Measurements from ENCODE around the gene HSPH1. TPM values are rescaled to one million over a fixed set of nuclear protein-coding genes. Genes with fewer than 3 reads are reported as not detected.

The HSPH1 gene
- polyA plus RNA-seq, 1 donor from 2014 or later, result 112 TPM

DNA sequence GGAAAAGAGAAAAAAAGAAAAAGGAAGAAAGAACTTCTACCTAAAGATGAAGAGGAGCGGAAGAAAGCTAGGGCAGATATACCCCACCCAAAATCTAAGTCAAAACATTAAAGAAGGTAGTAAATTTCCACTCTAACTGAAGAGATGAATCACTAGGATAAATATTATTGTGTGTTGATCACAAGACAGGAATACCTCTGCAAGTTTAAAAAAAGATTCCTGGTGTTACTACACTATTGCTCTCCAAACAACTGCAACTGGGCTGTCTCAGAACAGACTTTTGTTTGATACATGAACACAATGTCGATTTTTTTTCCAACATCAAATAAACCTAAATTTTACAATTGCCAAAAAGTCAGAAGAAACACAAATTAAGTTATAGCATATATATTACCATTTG lies 6.8 kb downstream of the HSPH1 start:
- H3K4me3 ChIP-seq (ENCODE audit: low read length), result no peak overlapping the region
- peaks cover 8% of the 10 kb centered on the region for H3K36me3 ChIP-seq (ENCODE audit: insufficient read depth, low read length)
- no peak overlapping the region for H3K9ac ChIP-seq (ENCODE audit: low read length)
- H3K27me3 ChIP-seq (ENCODE audit: insufficient read depth, low read depth, low read length), result no peaks in the 10 kb centered on the region
- no peaks in the 10 kb centered on the region for H3K9me3 ChIP-seq (ENCODE audit: low read length)
- no peak overlapping the region for H2AFZ ChIP-seq (ENCODE audit: low read depth, low read length)
- no peaks in the 10 kb centered on the region for H4K20me1 ChIP-seq (ENCODE audit: insufficient read depth)
- TF ChIP-seq TAF1 (IDR thresholded peaks at IDR 0.05; ENCODE audit: low read depth) (no peak), CTCF (IDR thresholded peaks at IDR 0.05; ENCODE audit: poor library complexity, severe bottlenecking) (no peak), MXI1 (conservative IDR thresholded peaks at IDR 0.05; ENCODE audit: poor library complexity, severe bottlenecking) (no peak), RAD21 (conservative IDR thresholded peaks at IDR 0.05) (no peak), EP300 (conservative IDR thresholded peaks at IDR 0.05; ENCODE audit: poor library complexity, severe bottlenecking) (no peak), POLR2AphosphoS5 (IDR thresholded peaks at IDR 0.05) (no peak)
- TF ChIP-seq, protein P1, sequence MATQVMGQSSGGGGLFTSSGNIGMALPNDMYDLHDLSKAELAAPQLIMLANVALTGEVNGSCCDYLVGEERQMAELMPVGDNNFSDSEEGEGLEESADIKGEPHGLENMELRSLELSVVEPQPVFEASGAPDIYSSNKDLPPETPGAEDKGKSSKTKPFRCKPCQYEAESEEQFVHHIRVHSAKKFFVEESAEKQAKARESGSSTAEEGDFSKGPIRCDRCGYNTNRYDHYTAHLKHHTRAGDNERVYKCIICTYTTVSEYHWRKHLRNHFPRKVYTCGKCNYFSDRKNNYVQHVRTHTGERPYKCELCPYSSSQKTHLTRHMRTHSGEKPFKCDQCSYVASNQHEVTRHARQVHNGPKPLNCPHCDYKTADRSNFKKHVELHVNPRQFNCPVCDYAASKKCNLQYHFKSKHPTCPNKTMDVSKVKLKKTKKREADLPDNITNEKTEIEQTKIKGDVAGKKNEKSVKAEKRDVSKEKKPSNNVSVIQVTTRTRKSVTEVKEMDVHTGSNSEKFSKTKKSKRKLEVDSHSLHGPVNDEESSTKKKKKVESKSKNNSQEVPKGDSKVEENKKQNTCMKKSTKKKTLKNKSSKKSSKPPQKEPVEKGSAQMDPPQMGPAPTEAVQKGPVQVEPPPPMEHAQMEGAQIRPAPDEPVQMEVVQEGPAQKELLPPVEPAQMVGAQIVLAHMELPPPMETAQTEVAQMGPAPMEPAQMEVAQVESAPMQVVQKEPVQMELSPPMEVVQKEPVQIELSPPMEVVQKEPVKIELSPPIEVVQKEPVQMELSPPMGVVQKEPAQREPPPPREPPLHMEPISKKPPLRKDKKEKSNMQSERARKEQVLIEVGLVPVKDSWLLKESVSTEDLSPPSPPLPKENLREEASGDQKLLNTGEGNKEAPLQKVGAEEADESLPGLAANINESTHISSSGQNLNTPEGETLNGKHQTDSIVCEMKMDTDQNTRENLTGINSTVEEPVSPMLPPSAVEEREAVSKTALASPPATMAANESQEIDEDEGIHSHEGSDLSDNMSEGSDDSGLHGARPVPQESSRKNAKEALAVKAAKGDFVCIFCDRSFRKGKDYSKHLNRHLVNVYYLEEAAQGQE (IDR thresholded peaks at IDR 0.05; ENCODE audit: borderline replicate concordance), result no peak
- H3K79me2 ChIP-seq (replicated peaks; ENCODE audit: insufficient read depth, low read length), result peaks cover 34% of the 10 kb centered on the region
- H3K27ac ChIP-seq (ENCODE audit: low read length), result no peak overlapping the region
- H3K9me2 ChIP-seq (ENCODE audit: insufficient read depth, low read length), result no peaks in the 10 kb centered on the region
- H3K4me2 ChIP-seq (ENCODE audit: low read length), result no peak overlapping the region
- H3F3A ChIP-seq (ENCODE audit: insufficient read depth, low read length, poor library complexity, severe bottlenecking), result no peaks in the 10 kb centered on the region

DNA sequence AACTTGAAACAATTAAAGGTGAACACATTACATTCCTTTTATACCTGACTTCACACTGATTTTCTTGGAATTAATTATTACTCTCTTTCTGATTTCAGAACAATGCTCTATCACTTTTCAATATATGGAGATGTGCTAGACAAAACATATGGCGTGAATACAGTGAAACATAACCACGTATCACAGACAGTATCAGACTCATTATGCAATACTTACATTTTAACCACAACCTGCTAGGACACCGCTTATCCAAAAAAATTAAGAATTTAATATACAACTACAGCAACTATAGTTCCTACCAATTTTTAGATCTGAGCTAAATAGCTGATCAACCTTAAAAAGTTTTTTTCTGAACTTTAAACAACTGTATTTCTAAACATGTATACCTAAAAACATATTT lies 9.9 kb downstream of the HSPH1 start:
- no peak overlapping the region for H3K9ac ChIP-seq (ENCODE audit: low read length)
- H3K9me2 ChIP-seq (ENCODE audit: insufficient read depth, low read length), result no peaks in the 10 kb centered on the region
- no peak overlapping the region for H2AFZ ChIP-seq (ENCODE audit: low read depth, low read length)
- H3K36me3 ChIP-seq (ENCODE audit: insufficient read depth, low read length), result peaks cover 9% of the 10 kb centered on the region
- H3K9me3 ChIP-seq (ENCODE audit: low read length), result no peaks in the 10 kb centered on the region
- no peak overlapping the region for H3K4me3 ChIP-seq (ENCODE audit: low read length)
- H3K27ac ChIP-seq (ENCODE audit: low read length), result no peak overlapping the region
- H3F3A ChIP-seq (ENCODE audit: insufficient read depth, low read length, poor library complexity, severe bottlenecking), result no peaks in the 10 kb centered on the region
- H4K20me1 ChIP-seq (ENCODE audit: insufficient read depth), result no peaks in the 10 kb centered on the region
- peaks cover 6% of the 10 kb centered on the region for H3K79me2 ChIP-seq (replicated peaks; ENCODE audit: insufficient read depth, low read length)
- TF ChIP-seq EZH2 (IDR thresholded peaks at IDR 0.05; ENCODE audit: borderline replicate concordance, insufficient read depth, low read length, poor library complexity, severe bottlenecking), result no peak
- TF ChIP-seq RAD21 (conservative IDR thresholded peaks at IDR 0.05), result no peak
- no peak for TF ChIP-seq CTCF (IDR thresholded peaks at IDR 0.05; ENCODE audit: poor library complexity, severe bottlenecking)
- TF ChIP-seq, protein P1 (IDR thresholded peaks at IDR 0.05; ENCODE audit: borderline replicate concordance), result no peak
- TF ChIP-seq MXI1 (conservative IDR thresholded peaks at IDR 0.05; ENCODE audit: poor library complexity, severe bottlenecking), result no peak
- no peak for TF ChIP-seq TAF1 (IDR thresholded peaks at IDR 0.05; ENCODE audit: low read depth)
- no peak for TF ChIP-seq POLR2AphosphoS5 (IDR thresholded peaks at IDR 0.05)
- TF ChIP-seq EP300 (conservative IDR thresholded peaks at IDR 0.05; ENCODE audit: poor library complexity, severe bottlenecking), result no peak
- no peak for TF ChIP-seq SMC3 (conservative IDR thresholded peaks at IDR 0.05; ENCODE audit: poor library complexity)
- H3K27me3 ChIP-seq (ENCODE audit: insufficient read depth, low read depth, low read length), result no peaks in the 10 kb centered on the region
- no peak overlapping the region for H3K4me2 ChIP-seq (ENCODE audit: low read length)

Data from neural cell (in vitro differentiated cells).